ENCODE results near the gene THADA. TPM values are rescaled to one million over a fixed set of nuclear protein-coding genes. Genes with fewer than 3 reads are reported as not detected.

Gene THADA
- total RNA-seq, 1 donor from 2014 or later: 28.3 TPM

DNA sequence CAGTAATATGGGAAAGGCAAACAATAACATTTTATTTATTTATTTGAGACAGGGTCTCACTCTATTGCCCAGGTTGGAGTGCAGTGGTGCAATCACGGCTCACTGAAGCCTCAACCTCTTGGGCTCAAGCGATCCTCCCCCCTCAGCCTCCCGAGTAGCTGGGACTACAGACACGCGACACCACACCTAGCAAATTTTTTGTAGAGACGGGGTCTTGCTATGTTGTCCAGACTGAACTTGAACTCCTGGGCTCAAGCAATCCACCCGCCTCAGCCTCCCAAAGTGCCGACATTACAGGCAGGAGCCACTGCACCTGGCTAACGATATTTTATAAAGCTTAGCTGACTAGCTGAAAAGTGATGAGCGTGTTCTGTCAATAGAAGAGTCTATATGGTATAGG is 23.7 kb upstream of the THADA start:
- TF ChIP-seq, protein P1, sequence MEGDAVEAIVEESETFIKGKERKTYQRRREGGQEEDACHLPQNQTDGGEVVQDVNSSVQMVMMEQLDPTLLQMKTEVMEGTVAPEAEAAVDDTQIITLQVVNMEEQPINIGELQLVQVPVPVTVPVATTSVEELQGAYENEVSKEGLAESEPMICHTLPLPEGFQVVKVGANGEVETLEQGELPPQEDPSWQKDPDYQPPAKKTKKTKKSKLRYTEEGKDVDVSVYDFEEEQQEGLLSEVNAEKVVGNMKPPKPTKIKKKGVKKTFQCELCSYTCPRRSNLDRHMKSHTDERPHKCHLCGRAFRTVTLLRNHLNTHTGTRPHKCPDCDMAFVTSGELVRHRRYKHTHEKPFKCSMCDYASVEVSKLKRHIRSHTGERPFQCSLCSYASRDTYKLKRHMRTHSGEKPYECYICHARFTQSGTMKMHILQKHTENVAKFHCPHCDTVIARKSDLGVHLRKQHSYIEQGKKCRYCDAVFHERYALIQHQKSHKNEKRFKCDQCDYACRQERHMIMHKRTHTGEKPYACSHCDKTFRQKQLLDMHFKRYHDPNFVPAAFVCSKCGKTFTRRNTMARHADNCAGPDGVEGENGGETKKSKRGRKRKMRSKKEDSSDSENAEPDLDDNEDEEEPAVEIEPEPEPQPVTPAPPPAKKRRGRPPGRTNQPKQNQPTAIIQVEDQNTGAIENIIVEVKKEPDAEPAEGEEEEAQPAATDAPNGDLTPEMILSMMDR (IDR thresholded peaks at IDR 0.05): no peak
- H3K27ac Mint-ChIP-seq (ENCODE audit: unreplicated experiment): no peak overlapping the region
- no peaks in the 10 kb centered on the region for H3K9me3 Mint-ChIP-seq (ENCODE audit: unreplicated experiment)
- no peak overlapping the region for H3K4me3 Mint-ChIP-seq (ENCODE audit: unreplicated experiment)
- DNase-seq (ENCODE audit: extremely low spot score, unreplicated experiment): no peak
- H3K4me1 Mint-ChIP-seq (ENCODE audit: unreplicated experiment): peaks cover 23% of the 10 kb centered on the region
- H3K27me3 Mint-ChIP-seq (ENCODE audit: unreplicated experiment): peaks cover 14% of the 10 kb centered on the region
- H3K36me3 Mint-ChIP-seq (ENCODE audit: unreplicated experiment): no peaks in the 10 kb centered on the region

DNA sequence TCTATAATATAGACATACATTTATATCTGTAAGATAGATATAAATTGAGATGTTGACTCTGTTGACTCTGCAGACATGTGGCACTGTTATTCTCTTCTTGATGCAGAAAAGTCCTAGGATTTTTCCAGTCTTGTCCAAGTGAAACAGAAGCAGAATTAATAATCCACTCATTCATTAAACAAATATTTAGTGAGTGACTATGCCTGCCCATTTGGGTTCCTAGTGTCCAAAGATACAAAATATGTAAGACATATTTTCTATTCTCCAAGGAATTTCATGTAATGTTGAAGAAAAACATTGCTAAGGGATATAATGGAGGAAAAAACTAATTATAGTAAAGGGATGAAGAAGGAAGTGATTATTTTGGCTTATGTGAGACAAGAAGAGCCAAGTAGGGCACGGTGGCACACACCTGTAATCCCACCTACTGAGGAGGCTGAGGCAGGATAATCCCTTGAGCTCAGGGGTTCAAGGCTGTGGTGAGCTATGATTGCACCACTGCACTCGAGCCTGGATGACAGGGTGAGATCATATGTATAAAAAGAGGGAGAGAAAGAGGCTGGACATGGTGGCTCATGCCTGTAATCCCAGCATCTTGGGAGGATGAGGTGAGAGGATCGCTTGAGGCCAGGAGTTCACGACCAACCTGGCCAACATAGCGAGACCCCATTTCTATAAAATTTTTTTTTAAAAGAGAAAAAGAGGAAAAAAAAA is 21.3 kb upstream of the THADA start:
- no peak for DNase-seq (ENCODE audit: extremely low spot score, unreplicated experiment)
- Mint-ChIP-seq H3K27me3 (ENCODE audit: unreplicated experiment) (peaks cover 9% of the 10 kb centered on the region), H3K4me3 (ENCODE audit: unreplicated experiment) (no peak overlapping the region), H3K4me1 (ENCODE audit: unreplicated experiment) (peaks cover 19% of the 10 kb centered on the region), H3K36me3 (ENCODE audit: unreplicated experiment) (no peaks in the 10 kb centered on the region), H3K9me3 (ENCODE audit: unreplicated experiment) (no peaks in the 10 kb centered on the region), H3K27ac (ENCODE audit: unreplicated experiment) (peak overlapping the region; percentile 9)
- TF ChIP-seq, protein P1 (IDR thresholded peaks at IDR 0.05): no peak

DNA sequence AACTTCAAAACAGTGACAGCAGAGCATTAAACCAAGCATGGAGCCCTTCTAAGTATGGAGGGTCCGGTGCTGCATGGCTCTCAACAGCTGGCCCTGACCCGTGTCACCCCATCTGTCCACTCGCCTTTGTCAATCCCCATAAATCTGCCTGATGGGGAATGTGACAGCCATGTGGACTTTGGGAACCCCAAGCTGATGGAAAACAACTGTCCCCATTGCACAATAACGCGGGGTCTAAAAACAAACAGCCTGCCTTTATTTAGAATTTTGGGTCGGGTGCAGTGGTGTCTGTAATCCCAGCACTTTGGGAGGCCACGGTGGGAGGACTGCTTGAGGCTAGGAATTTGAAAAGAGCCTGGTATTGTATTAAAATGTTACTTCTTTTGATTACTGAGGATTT is 17.1 kb upstream of the THADA start:
- no peak for DNase-seq (ENCODE audit: extremely low spot score, unreplicated experiment)
- H3K36me3 Mint-ChIP-seq (ENCODE audit: unreplicated experiment): no peaks in the 10 kb centered on the region
- no peaks in the 10 kb centered on the region for H3K9me3 Mint-ChIP-seq (ENCODE audit: unreplicated experiment)
- peaks cover 19% of the 10 kb centered on the region for H3K4me1 Mint-ChIP-seq (ENCODE audit: unreplicated experiment)
- peaks cover 2% of the 10 kb centered on the region for H3K27me3 Mint-ChIP-seq (ENCODE audit: unreplicated experiment)
- H3K27ac Mint-ChIP-seq (ENCODE audit: unreplicated experiment): no peak overlapping the region
- no peak overlapping the region for H3K4me3 Mint-ChIP-seq (ENCODE audit: unreplicated experiment)
- TF ChIP-seq, protein P1 (IDR thresholded peaks at IDR 0.05): no peak

DNA sequence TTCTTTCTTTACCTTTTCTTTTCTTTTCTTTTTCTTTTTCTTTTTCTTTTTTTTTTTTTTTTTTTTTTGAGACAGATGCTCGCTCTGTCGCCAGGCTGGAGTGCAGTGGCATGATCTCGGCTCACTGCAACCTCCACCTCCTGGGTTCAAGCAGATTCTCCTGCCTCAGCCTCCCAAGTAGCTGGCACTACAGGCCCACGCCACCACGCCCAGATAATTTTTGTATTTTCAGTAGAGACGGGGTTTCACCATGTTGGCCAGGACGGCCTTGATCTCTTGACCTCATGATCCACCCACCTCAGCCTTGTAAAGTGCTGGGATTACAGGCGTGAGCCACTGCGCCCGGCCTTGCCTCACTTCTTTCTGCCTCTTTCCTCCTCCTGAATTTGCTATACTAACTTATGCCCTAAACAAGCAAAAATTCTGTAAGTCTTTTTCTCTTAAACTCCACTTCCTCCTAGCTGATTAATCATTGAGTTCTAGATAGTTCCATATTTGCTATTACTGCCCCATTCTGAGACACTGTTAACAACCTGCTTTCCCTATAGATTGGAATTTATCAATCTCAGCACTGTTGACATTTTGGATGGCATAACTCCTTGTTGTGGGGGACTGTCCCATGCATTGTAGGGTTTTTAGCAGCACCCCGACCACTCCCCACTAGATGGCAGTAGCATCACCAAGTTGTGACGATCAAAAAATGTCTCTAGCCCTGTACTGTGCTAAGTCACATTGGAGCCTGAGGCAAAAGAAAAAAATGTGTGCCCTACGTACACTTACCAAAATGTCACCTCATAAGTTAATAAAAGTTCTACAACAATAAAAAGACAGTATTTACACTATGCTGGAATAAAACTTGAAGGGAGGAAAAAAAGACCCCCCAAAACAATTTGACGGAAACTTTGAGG is 16.4 kb upstream of the THADA start:
- H3K36me3 Mint-ChIP-seq (ENCODE audit: unreplicated experiment): no peaks in the 10 kb centered on the region
- no peaks in the 10 kb centered on the region for H3K9me3 Mint-ChIP-seq (ENCODE audit: unreplicated experiment)
- peak; percentile 90 for DNase-seq (ENCODE audit: extremely low spot score, unreplicated experiment)
- peaks cover 2% of the 10 kb centered on the region for H3K27me3 Mint-ChIP-seq (ENCODE audit: unreplicated experiment)
- H3K27ac Mint-ChIP-seq (ENCODE audit: unreplicated experiment): no peak overlapping the region
- TF ChIP-seq, protein P1 (IDR thresholded peaks at IDR 0.05): peak; percentile 89
- H3K4me1 Mint-ChIP-seq (ENCODE audit: unreplicated experiment): peaks cover 17% of the 10 kb centered on the region
- no peak overlapping the region for H3K4me3 Mint-ChIP-seq (ENCODE audit: unreplicated experiment)

DNA sequence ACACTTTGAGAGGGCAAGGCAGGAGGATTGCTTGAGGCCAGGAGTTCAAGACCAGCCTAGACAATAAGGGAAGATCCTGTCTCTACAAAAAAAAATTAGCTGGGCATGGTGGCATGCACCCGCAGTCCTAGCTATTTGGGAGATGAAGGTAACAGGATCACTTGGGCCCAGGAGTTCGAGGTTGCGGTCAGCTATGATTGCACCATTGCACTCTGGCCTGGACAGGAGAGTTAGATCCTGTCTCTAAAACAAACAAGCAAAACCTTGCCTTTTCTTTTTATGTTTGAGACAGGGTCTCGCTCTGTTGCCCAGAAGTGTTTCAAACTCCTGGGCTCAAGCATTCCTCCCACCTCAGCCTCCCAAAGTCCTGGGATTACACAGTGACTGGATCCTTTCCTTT is 14.5 kb upstream of the THADA start:
- Mint-ChIP-seq H3K27ac (ENCODE audit: unreplicated experiment) (no peak overlapping the region), H3K4me1 (ENCODE audit: unreplicated experiment) (peaks cover 10% of the 10 kb centered on the region), H3K4me3 (ENCODE audit: unreplicated experiment) (no peak overlapping the region), H3K9me3 (ENCODE audit: unreplicated experiment) (no peaks in the 10 kb centered on the region), H3K27me3 (ENCODE audit: unreplicated experiment) (peaks cover 2% of the 10 kb centered on the region), H3K36me3 (ENCODE audit: unreplicated experiment) (no peaks in the 10 kb centered on the region)
- TF ChIP-seq, protein P1 (IDR thresholded peaks at IDR 0.05): no peak
- DNase-seq (ENCODE audit: extremely low spot score, unreplicated experiment): no peak

All from osteocyte (in vitro differentiated cells).